NCI-H2171 (cell line): ENCODE results near the gene CCDC185.

Source experiments
- DNase-seq: peaks from one replicate; lab custom pipeline; 2025; lab: John Stamatoyannopoulos, UW

The CCDC185 gene

DNA sequence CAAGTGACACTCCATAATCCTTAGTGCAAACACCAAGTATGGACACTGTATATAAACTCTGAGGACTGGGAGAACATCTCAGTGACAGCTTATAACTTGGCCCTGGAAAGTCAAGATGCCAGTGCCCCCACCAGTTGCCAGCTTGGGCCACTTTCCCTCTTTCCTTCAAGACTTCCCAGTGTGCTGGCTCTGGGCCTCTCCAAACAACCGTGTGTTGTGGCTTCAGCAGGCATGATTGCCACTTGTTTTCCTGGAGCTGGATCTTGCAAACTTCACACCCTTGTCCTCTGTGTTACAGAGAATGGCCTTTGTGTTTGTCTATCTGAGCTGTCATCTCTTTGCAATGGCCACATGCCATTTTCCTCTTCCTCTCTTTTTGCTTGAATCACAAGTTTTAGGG lies 37.0 kb downstream of the CCDC185 start:
- no peak for DNase-seq

DNA sequence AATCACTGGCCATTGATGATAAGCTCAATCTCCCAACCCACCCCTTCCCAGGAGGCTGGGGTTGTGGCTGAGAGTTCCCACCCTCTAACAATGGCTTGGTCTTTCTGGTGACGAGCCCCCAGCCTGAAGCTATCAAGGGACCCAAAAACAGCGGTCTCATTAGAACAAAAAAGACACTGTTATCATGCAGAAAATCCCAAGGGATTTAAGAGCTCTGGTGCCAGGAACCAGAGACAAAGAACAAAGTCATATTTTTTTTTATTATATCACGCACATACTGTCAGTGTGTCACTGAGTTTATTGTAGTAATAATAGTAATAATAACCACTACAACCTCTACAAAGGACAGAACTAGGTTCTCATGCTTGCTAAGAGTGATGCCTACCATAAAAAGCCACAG lies 43.9 kb downstream of the CCDC185 start:
- no peak for DNase-seq

DNA sequence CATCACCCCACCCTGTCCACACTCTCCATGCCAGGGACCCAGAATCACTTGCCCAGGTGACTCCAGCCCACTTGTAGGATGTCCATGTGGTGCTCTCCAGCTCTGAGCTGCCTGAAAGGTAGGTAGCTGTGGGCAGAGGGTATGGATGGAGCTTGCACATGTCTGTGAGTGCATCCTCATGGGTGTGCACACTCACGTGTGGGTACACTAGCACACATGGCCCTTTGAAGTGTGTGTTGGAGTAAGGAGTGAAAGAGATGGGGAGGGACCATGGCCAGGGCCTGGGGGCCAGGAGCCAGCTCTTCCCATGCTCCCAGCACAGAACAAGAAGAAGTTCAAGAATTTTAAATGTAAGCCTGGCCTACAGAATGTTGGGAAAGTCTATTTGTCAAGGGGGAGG lies 50.2 kb downstream of the CCDC185 start:
- no peak for DNase-seq

DNA sequence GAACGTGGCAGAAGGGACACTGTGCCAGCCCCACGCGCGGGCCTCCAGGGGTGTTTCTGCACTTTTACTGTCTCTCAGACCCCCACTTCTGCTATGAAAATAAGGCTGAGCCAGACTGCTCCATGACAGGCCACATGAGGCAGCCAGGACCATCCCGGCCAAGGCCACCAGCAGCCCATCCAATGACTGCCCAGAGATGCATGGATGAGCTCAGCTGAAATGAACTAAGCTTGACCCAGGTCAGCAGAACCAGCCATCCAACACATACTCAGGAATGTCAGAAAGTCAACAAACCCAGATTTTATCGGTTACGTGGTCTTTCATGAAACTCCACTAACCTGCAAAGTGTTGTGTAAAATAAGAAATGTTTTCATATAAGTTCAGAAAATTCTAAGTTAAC lies 51.2 kb downstream of the CCDC185 start:
- DNase-seq = no peak
